Measurements from ENCODE around the gene P3H4. TPM values are rescaled to one million over a fixed set of nuclear protein-coding genes. Genes with fewer than 3 reads are reported as not detected.

P3H4 gene
- total RNA-seq, 1 donor from 2014 or later = 30.4 TPM

- Mint-ChIP-seq H3K36me3 (ENCODE audit: insufficient read depth) (peaks cover 18% of the 10 kb centered on the region), H3K4me1 (ENCODE audit: low read depth) (peaks cover 19% of the 10 kb centered on the region), H3K4me3 (ENCODE audit: low read depth) (no peak overlapping the region), H3K9me3 (ENCODE audit: low read depth) (no peaks in the 10 kb centered on the region), H3K27ac (no peak overlapping the region), H3K27me3 (no peaks in the 10 kb centered on the region)
- TF ChIP-seq, protein P1, sequence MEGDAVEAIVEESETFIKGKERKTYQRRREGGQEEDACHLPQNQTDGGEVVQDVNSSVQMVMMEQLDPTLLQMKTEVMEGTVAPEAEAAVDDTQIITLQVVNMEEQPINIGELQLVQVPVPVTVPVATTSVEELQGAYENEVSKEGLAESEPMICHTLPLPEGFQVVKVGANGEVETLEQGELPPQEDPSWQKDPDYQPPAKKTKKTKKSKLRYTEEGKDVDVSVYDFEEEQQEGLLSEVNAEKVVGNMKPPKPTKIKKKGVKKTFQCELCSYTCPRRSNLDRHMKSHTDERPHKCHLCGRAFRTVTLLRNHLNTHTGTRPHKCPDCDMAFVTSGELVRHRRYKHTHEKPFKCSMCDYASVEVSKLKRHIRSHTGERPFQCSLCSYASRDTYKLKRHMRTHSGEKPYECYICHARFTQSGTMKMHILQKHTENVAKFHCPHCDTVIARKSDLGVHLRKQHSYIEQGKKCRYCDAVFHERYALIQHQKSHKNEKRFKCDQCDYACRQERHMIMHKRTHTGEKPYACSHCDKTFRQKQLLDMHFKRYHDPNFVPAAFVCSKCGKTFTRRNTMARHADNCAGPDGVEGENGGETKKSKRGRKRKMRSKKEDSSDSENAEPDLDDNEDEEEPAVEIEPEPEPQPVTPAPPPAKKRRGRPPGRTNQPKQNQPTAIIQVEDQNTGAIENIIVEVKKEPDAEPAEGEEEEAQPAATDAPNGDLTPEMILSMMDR (IDR thresholded peaks at IDR 0.05; ENCODE audit: unreplicated experiment) = no peak
- no peak for DNase-seq (ENCODE audit: low spot score, unreplicated experiment)
These were observed 42.3 kb downstream of the P3H4 start for GRCh38 chr17:41769346-41769862.

DNA sequence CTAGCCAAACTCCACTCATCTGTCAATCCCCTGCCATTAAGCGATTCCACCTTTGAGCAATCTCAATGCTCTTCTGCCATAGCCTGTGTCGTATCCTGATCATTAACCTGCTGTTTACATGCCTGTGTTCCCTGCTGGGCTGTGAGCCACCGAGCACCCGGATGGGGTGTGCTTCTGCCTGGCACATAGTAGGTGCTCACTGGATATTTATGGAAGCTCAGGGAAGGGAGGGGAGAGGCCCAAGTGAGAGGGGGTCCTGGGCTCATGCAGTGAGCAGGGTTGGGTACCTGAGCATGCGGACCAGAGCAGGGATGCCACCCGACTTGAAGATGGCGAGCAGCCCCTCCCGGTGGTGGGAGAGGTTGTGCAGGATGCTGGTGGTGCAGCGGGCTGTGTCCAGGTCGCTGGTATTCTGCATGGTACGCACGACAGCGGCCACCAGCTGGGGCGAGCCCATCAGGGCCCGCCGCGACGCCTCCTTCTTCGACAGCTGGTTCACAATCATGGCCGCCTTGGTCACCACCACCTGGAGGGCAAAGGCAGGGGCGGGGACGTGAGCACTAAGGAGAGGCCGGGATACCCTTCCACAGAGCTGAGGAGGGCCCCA, 43.0 kb downstream of the P3H4 start:
- no peak overlapping the region for H3K27ac Mint-ChIP-seq

GRCh38 chr17:41767324-41768042, 44.3 kb downstream of the P3H4 start:
- H3K4me1 Mint-ChIP-seq (ENCODE audit: low read depth) = peaks cover 3% of the 10 kb centered on the region
- DNase-seq (ENCODE audit: low spot score, unreplicated experiment) = no peak

More for the DNA sequence above, 43.0 kb downstream of the P3H4 start:
- no peak overlapping the region for H3K4me3 Mint-ChIP-seq (ENCODE audit: low read depth)
- peaks cover 21% of the 10 kb centered on the region for H3K36me3 Mint-ChIP-seq (ENCODE audit: insufficient read depth)
- H3K4me1 Mint-ChIP-seq (ENCODE audit: low read depth) = peaks cover 15% of the 10 kb centered on the region
- no peak for DNase-seq (ENCODE audit: low spot score, unreplicated experiment)
- TF ChIP-seq, protein P1 (IDR thresholded peaks at IDR 0.05; ENCODE audit: unreplicated experiment) = no peak
- no peaks in the 10 kb centered on the region for H3K9me3 Mint-ChIP-seq (ENCODE audit: low read depth)
- H3K27me3 Mint-ChIP-seq = no peaks in the 10 kb centered on the region

DNA sequence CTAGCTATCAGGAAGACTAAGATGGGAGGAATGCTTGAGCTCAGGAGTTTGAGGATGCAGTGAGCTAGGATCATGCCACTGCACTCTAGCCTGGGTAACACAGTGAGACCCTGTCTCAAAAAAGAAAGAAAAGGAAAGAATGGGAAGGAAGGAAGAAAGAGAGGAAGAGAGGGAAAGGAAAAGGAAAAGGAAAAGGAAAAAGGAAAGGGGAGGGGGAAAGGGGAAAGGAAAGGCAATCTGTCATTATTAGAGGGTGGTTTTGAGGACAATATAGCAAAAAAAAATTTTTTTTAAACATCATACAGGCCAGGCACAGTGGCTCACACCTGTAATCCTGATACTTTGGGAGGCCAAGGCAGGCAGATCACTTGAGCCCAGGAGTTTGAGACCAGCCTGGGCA, 45.6 kb downstream of the P3H4 start:
- no peaks in the 10 kb centered on the region for H3K4me1 Mint-ChIP-seq (ENCODE audit: low read depth)
- TF ChIP-seq, protein P1 (IDR thresholded peaks at IDR 0.05; ENCODE audit: unreplicated experiment) = no peak
- H3K9me3 Mint-ChIP-seq (ENCODE audit: low read depth) = no peaks in the 10 kb centered on the region
- H3K36me3 Mint-ChIP-seq (ENCODE audit: insufficient read depth) = peaks cover 30% of the 10 kb centered on the region
- peak overlapping the region; percentile 91 for H3K27ac Mint-ChIP-seq
- H3K27me3 Mint-ChIP-seq = no peaks in the 10 kb centered on the region
- DNase-seq (ENCODE audit: low spot score, unreplicated experiment) = no peak
- no peak overlapping the region for H3K4me3 Mint-ChIP-seq (ENCODE audit: low read depth)

More at GRCh38 chr17:41767324-41768042, 44.3 kb downstream of the P3H4 start:
- peaks cover 25% of the 10 kb centered on the region for H3K36me3 Mint-ChIP-seq (ENCODE audit: insufficient read depth)
- H3K4me3 Mint-ChIP-seq (ENCODE audit: low read depth) = no peak overlapping the region
- H3K27ac Mint-ChIP-seq = no peak overlapping the region
- TF ChIP-seq, protein P1 (IDR thresholded peaks at IDR 0.05; ENCODE audit: unreplicated experiment) = no peak
- H3K27me3 Mint-ChIP-seq = no peaks in the 10 kb centered on the region
- H3K9me3 Mint-ChIP-seq (ENCODE audit: low read depth) = no peaks in the 10 kb centered on the region

GRCh38 chr17:41763327-41763726, 48.4 kb downstream of the P3H4 start:
- H3K4me3 Mint-ChIP-seq (ENCODE audit: low read depth) = no peak overlapping the region
- TF ChIP-seq, protein P1 (IDR thresholded peaks at IDR 0.05; ENCODE audit: unreplicated experiment) = no peak
- no peaks in the 10 kb centered on the region for H3K9me3 Mint-ChIP-seq (ENCODE audit: low read depth)
- no peak for DNase-seq (ENCODE audit: low spot score, unreplicated experiment)
- H3K36me3 Mint-ChIP-seq (ENCODE audit: insufficient read depth) = peaks cover 33% of the 10 kb centered on the region
- no peaks in the 10 kb centered on the region for H3K27me3 Mint-ChIP-seq
- H3K4me1 Mint-ChIP-seq (ENCODE audit: low read depth) = no peaks in the 10 kb centered on the region
- H3K27ac Mint-ChIP-seq = peak overlapping the region; percentile 17

All from progenitor cell of endocrine pancreas (in vitro differentiated cells).